Bronchial epithelial cell (primary cell): ENCODE results near the gene MYH16. TPM values are rescaled to one million over a fixed set of nuclear protein-coding genes. Genes with fewer than 3 reads are reported as not detected.

ENCODE experiments used
- DNase-seq: peaks from one replicate; pipeline ENCODE4 v3.0.0-alpha.2; 2010; ENCODE audit warnings: low read depth
- FAIRE-seq: peaks from 2 replicates; lab custom pipeline; 2011; peaks lifted over from hg19 to GRCh38; lab: Jason Lieb, UNC
- H3K27me3 ChIP-seq: 2 replicates; pipeline ENCODE4 v1.5.1; 2011; ENCODE audit warnings: low read length; ENCODE audit not compliant: control insufficient read depth, insufficient read depth
- H3K36me3 ChIP-seq: 2 replicates; pipeline ENCODE4 v1.5.1; 2011; ENCODE audit warnings: low read length; ENCODE audit not compliant: control insufficient read depth, insufficient read depth
- H3K4me3 ChIP-seq: 2 replicates; pipeline ENCODE4 v1.5.1; 2011; ENCODE audit warnings: mild to moderate bottlenecking, low read depth, low read length, control low read depth
- CTCF ChIP-seq: IDR thresholded peaks from 2 replicates; pipeline ENCODE4 v1.5.1; 2011; ENCODE audit warnings: mild to moderate bottlenecking, moderate library complexity, low read length, control low read depth, inconsistent platforms; ENCODE audit not compliant: insufficient read depth, severe bottlenecking
- total RNA-seq: library from RNA; depleted of rRNA; stranded (reverse); fragments of >200 nt; gene quantifications from 2 replicates; pipeline ENCODE4 v1.2.1, GENCODE V29; 2014

Gene MYH16
- total RNA-seq, 1 donor from 2014 or later = 0.53 TPM

- H3K4me3 ChIP-seq = no peak overlapping the region
- TF ChIP-seq CTCF = no peak
- DNase-seq (peak; percentile 97), FAIRE-seq (peak; percentile 87)
- no peaks in the 10 kb centered on the region for H3K36me3 ChIP-seq
- H3K27me3 ChIP-seq = no peaks in the 10 kb centered on the region
Measured at GRCh38 chr7:99254390-99254789, 18.2 kb upstream of the MYH16 start.

- Histone ChIP-seq H3K4me3 (no peak overlapping the region), H3K36me3 (no peaks in the 10 kb centered on the region), H3K27me3 (no peaks in the 10 kb centered on the region)
- DNase-seq (no peak), FAIRE-seq (no peak)
- no peak for TF ChIP-seq CTCF
Measured at GRCh38 chr7:99255463-99255862, 17.2 kb upstream of the MYH16 start.

- no peak overlapping the region for H3K4me3 ChIP-seq
- no peak for FAIRE-seq
- H3K27me3 ChIP-seq = no peaks in the 10 kb centered on the region
- DNase-seq = no peak
- TF ChIP-seq CTCF = no peak
- no peaks in the 10 kb centered on the region for H3K36me3 ChIP-seq
Measured at GRCh38 chr7:99257065-99257464, 15.6 kb upstream of the MYH16 start.

GRCh38 chr7:99257675-99258074, 15.0 kb upstream of the MYH16 start:
- DNase-seq (no peak), FAIRE-seq (no peak)
- Histone ChIP-seq H3K27me3 (no peaks in the 10 kb centered on the region), H3K36me3 (no peaks in the 10 kb centered on the region), H3K4me3 (no peak overlapping the region)
- no peak for TF ChIP-seq CTCF

- peak; percentile 73 for DNase-seq
- Histone ChIP-seq H3K27me3 (no peaks in the 10 kb centered on the region), H3K4me3 (no peak overlapping the region), H3K36me3 (no peaks in the 10 kb centered on the region)
- no peak for FAIRE-seq
- no peak for TF ChIP-seq CTCF
Measured at GRCh38 chr7:99258501-99258900, 14.1 kb upstream of the MYH16 start.

GRCh38 chr7:99260395-99260794, 12.2 kb upstream of the MYH16 start:
- FAIRE-seq = peak; percentile 77
- TF ChIP-seq CTCF = no peak
- H3K27me3 ChIP-seq = no peaks in the 10 kb centered on the region
- no peak overlapping the region for H3K4me3 ChIP-seq
- no peak for DNase-seq
- no peaks in the 10 kb centered on the region for H3K36me3 ChIP-seq
